Bronchial epithelial cell (primary cell): Measurements from ENCODE around the gene PDZRN3. TPM values are rescaled to one million over a fixed set of nuclear protein-coding genes. Genes with fewer than 3 reads are reported as not detected.

Source experiments
- DNase-seq: peaks from one replicate; pipeline ENCODE4 v3.0.0-alpha.2; 2010; ENCODE audit warnings: low read depth
- FAIRE-seq: peaks from 2 replicates; lab custom pipeline; 2011; peaks lifted over from hg19 to GRCh38; lab: Jason Lieb, UNC
- H3K27me3 ChIP-seq: 2 replicates; pipeline ENCODE4 v1.5.1; 2011; ENCODE audit warnings: low read length; ENCODE audit not compliant: control insufficient read depth, insufficient read depth
- H3K36me3 ChIP-seq: 2 replicates; pipeline ENCODE4 v1.5.1; 2011; ENCODE audit warnings: low read length; ENCODE audit not compliant: control insufficient read depth, insufficient read depth
- H3K4me3 ChIP-seq: 2 replicates; pipeline ENCODE4 v1.5.1; 2011; ENCODE audit warnings: mild to moderate bottlenecking, low read depth, low read length, control low read depth
- CTCF ChIP-seq: IDR thresholded peaks from 2 replicates; pipeline ENCODE4 v1.5.1; 2011; ENCODE audit warnings: mild to moderate bottlenecking, moderate library complexity, low read length, control low read depth, inconsistent platforms; ENCODE audit not compliant: insufficient read depth, severe bottlenecking
- total RNA-seq: library from RNA; depleted of rRNA; stranded (reverse); fragments of >200 nt; gene quantifications from 2 replicates; pipeline ENCODE4 v1.2.1, GENCODE V29; 2014

Gene PDZRN3
- total RNA-seq, 1 donor from 2014 or later = 0.79 TPM

- no peak for TF ChIP-seq CTCF
- Histone ChIP-seq H3K36me3 (no peaks in the 10 kb centered on the region), H3K4me3 (no peak overlapping the region), H3K27me3 (no peaks in the 10 kb centered on the region)
- FAIRE-seq = no peak
- DNase-seq = no peak
Measured at GRCh38 chr3:73500321-73500720, 124.4 kb downstream of the PDZRN3 start.

GRCh38 chr3:73499787-73500186 lies 125.0 kb downstream of the PDZRN3 start:
- Histone ChIP-seq H3K36me3 (no peaks in the 10 kb centered on the region), H3K4me3 (no peak overlapping the region), H3K27me3 (no peaks in the 10 kb centered on the region)
- FAIRE-seq (no peak), DNase-seq (no peak)
- no peak for TF ChIP-seq CTCF

- DNase-seq = no peak
- TF ChIP-seq CTCF = no peak
- no peaks in the 10 kb centered on the region for H3K36me3 ChIP-seq
- no peak overlapping the region for H3K4me3 ChIP-seq
- no peaks in the 10 kb centered on the region for H3K27me3 ChIP-seq
- FAIRE-seq = no peak
Measured at GRCh38 chr3:73498764-73499622, 125.7 kb downstream of the PDZRN3 start.

GRCh38 chr3:73497646-73498406 lies 126.9 kb downstream of the PDZRN3 start:
- no peak for FAIRE-seq
- DNase-seq = no peak
- no peak overlapping the region for H3K4me3 ChIP-seq
- no peak for TF ChIP-seq CTCF
- no peaks in the 10 kb centered on the region for H3K36me3 ChIP-seq
- H3K27me3 ChIP-seq = no peaks in the 10 kb centered on the region

GRCh38 chr3:73493543-73494308 lies 131.0 kb downstream of the PDZRN3 start:
- Histone ChIP-seq H3K36me3 (no peaks in the 10 kb centered on the region), H3K27me3 (no peaks in the 10 kb centered on the region), H3K4me3 (no peak overlapping the region)
- TF ChIP-seq CTCF = no peak
- FAIRE-seq (no peak), DNase-seq (no peak)
